IPS-18a (cell line): ENCODE measurements around the gene SRSF10.
"Not testable (repeated sequence)": the region's sequence is repeated elsewhere in the genome, so short reads cannot be mapped to it uniquely, and the experiment has no call there.

Experiments used
- H3K27ac ChIP-seq: one replicate; pipeline ENCODE4 v1.5.1; 2013; ENCODE audit warnings: low read length
- H3K27me3 ChIP-seq: one replicate; pipeline ENCODE4 v1.6.1; 2013; ENCODE audit warnings: mild to moderate bottlenecking, low read length; ENCODE audit not compliant: control insufficient read depth, insufficient read depth
- H3K36me3 ChIP-seq: one replicate; pipeline ENCODE4 v1.6.1; 2013; ENCODE audit warnings: low read depth, low read length; ENCODE audit not compliant: control insufficient read depth
- H3K4me1 ChIP-seq: one replicate; pipeline ENCODE4 v1.6.1; 2013; ENCODE audit warnings: low read depth, low read length; ENCODE audit not compliant: control insufficient read depth
- H3K4me3 ChIP-seq: one replicate; pipeline ENCODE4 v1.5.1; 2013; ENCODE audit warnings: low read length
- H3K9ac ChIP-seq: one replicate; pipeline ENCODE4 v1.6.1; 2013; ENCODE audit warnings: mild to moderate bottlenecking, low read length, moderate library complexity
- H3K9me3 ChIP-seq: one replicate; pipeline ENCODE4 v1.6.1; 2013; ENCODE audit warnings: low read depth, low read length; ENCODE audit not compliant: control insufficient read depth

The SRSF10 gene

DNA sequence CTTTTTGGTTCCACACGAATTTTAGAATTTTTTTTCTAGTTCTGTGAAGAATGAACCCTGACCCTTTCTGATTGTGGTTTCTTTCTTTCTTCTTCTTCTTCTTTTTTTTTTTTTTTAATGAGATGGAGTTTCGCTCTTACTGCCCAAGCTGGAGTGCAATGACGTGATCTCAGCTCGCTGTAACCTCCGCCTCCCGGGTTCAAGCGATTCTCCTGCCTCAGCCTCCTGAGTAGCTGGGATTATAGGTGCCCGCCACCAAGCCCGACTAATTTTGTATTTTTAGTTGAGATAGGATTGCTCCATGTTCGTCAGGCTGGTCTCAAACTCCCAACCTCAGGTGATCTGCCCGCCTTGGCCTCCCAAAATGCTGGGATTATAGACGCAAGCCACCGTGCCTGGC is 11.9 kb upstream of the SRSF10 start:
- H3K27ac ChIP-seq, H3K4me1 ChIP-seq, H3K9ac ChIP-seq, H3K9me3 ChIP-seq, H3K4me3 ChIP-seq, H3K36me3 ChIP-seq, H3K27me3 ChIP-seq: not testable (repeated sequence)

- H3K36me3 ChIP-seq = no peaks in the 10 kb centered on the region
- no peak overlapping the region for H3K4me3 ChIP-seq
- H3K9me3 ChIP-seq = no peaks in the 10 kb centered on the region
- no peaks in the 10 kb centered on the region for H3K27me3 ChIP-seq
- H3K4me1 ChIP-seq = no peaks in the 10 kb centered on the region
- no peak overlapping the region for H3K9ac ChIP-seq
- no peak overlapping the region for H3K27ac ChIP-seq
Measured at GRCh38 chr1:23989263-23989662, 9.1 kb upstream of the SRSF10 start.

GRCh38 chr1:23987038-23987437 is 6.9 kb upstream of the SRSF10 start:
- H3K9ac ChIP-seq, H3K4me1 ChIP-seq, H3K27me3 ChIP-seq, H3K9me3 ChIP-seq, H3K4me3 ChIP-seq, H3K36me3 ChIP-seq, H3K27ac ChIP-seq: not testable (repeated sequence)

DNA sequence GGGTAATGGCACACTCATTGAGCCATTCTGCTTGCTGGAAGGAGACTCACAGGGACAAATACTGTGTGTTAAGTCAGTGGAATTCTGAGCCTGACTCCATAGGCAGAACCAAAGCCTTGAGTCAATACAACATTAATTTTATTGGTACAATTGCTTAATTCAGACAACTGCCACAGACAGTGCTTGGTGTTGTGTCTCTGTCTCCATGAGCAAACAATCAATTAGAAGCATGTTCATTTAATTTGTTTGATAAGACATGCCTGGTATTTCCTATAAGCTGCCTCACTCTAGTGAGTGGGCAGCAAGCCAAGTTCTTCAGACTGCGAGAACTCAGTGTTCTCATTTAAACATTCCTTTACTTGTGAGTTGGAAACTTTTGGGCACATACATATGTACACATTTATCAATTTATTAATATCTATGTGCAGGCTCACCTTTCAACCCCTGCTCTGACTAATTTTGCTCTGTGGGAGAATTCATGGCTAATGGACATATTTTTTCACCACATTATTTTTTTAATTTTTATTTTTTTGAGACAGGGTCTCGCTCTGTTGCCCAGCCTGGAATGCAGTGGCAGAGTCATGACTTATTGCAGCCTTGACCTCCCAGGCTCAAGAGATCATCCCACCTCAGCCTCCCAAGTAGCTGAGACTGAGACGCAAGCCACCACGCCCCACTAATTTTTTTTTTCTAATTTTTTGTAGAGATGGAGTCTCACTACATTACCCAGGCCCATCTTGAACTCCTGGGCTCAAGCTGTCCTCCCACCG is 4.5 kb upstream of the SRSF10 start:
- Histone ChIP-seq H3K4me1 (peaks cover 7% of the 10 kb centered on the region), H3K36me3 (no peaks in the 10 kb centered on the region), H3K9me3 (no peaks in the 10 kb centered on the region), H3K27me3 (no peaks in the 10 kb centered on the region), H3K9ac (no peak overlapping the region), H3K27ac (no peak overlapping the region), H3K4me3 (no peak overlapping the region)

DNA sequence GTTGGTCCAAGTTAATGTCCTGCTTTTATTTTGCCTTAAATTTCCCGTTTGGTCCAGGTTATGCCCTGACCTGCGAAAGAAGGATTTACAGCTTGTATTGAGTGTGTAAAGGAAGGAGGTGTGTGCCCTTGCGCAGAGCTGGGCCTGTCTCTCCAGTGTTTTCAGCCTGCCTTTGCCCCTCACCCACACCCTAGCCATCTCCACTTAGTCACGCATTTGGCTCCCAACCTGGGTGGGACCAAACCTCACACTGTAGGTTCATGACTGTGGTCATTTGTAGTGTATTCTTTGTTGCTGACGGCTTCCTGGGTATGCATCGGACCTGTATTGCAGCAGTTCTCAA is 572 bp upstream of the SRSF10 start:
- H3K27ac ChIP-seq = peak overlapping the region; percentile 100
- peaks cover 30% of the 10 kb centered on the region for H3K36me3 ChIP-seq
- H3K9me3 ChIP-seq = no peaks in the 10 kb centered on the region
- H3K9ac ChIP-seq = peak overlapping the region; percentile 99
- H3K4me1 ChIP-seq = peaks cover 25% of the 10 kb centered on the region
- H3K27me3 ChIP-seq = no peaks in the 10 kb centered on the region
- H3K4me3 ChIP-seq = peak overlapping the region; percentile 94

DNA sequence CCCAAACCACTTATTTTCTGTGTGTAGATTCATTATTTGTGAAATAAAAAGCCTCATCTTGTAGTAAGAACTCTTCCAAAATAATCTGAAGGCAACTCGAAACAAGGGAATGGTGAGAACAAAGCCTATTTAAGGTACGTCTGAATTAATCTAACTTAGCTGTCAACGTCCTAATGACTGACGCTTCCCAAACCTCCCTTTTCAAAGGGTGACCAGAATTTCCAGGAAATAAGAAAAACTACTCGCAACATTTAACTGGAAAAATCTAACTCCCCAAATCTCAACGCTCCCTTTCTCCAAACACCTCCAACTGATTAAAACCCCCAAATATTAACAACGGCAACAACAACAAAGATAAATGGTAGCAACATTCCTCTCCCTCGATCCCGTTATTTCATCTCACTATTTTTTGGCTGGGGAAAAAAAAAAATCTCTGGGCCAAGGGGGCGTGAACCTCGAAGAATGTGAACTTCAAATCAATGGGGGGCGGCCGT is 693 bp downstream of the SRSF10 start:
- peak overlapping the region; percentile 94 for H3K4me3 ChIP-seq
- peak overlapping the region; percentile 99 for H3K9ac ChIP-seq
- H3K36me3 ChIP-seq = peaks cover 41% of the 10 kb centered on the region
- peaks cover 27% of the 10 kb centered on the region for H3K4me1 ChIP-seq
- H3K27ac ChIP-seq = peak overlapping the region; percentile 97
- H3K27me3 ChIP-seq = no peaks in the 10 kb centered on the region
- H3K9me3 ChIP-seq = no peaks in the 10 kb centered on the region

DNA sequence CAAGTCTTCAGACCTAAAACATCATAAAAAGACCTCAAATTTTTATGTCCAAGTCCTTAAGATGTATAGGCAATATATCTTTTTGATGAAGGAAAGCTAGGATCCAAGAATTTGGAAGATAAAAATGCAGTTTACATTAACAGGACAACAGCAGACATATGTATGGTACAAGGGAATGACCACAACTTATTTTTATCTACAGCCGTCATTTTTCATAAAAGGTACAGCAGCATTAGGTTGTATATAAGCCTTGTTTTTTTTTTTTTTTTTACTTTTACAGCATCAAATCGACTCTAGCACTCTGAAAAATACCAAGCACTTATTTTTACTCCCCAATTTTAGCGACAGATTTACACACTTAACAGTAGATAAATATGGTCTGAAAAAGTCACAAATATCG is 1.3 kb downstream of the SRSF10 start:
- Histone ChIP-seq H3K27me3 (no peaks in the 10 kb centered on the region), H3K36me3 (peaks cover 45% of the 10 kb centered on the region), H3K9ac (peak overlapping the region; percentile 99), H3K9me3 (no peaks in the 10 kb centered on the region), H3K27ac (no peak overlapping the region), H3K4me3 (peak overlapping the region; percentile 94), H3K4me1 (peaks cover 27% of the 10 kb centered on the region)

DNA sequence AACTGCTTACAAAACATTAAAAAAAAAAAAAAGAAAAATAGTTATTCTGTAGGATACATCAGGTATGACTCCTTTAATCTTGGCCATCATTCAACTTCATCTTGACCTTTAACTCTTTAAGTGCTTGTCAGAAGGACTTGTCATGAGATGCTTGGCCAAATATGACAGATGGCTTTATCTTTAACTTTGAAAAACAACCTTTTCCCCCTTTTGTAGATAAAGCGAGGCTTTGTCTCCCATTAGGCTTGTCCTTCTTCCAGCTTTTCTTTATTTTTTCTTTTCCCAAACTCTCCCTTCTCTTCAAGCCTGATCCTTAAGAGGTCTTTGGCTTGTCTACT is 2.3 kb downstream of the SRSF10 start:
- no peaks in the 10 kb centered on the region for H3K27me3 ChIP-seq
- peaks cover 27% of the 10 kb centered on the region for H3K4me1 ChIP-seq
- peaks cover 54% of the 10 kb centered on the region for H3K36me3 ChIP-seq
- H3K4me3 ChIP-seq = peak overlapping the region; percentile 94
- no peak overlapping the region for H3K27ac ChIP-seq
- H3K9ac ChIP-seq = peak overlapping the region; percentile 99
- H3K9me3 ChIP-seq = no peaks in the 10 kb centered on the region

DNA sequence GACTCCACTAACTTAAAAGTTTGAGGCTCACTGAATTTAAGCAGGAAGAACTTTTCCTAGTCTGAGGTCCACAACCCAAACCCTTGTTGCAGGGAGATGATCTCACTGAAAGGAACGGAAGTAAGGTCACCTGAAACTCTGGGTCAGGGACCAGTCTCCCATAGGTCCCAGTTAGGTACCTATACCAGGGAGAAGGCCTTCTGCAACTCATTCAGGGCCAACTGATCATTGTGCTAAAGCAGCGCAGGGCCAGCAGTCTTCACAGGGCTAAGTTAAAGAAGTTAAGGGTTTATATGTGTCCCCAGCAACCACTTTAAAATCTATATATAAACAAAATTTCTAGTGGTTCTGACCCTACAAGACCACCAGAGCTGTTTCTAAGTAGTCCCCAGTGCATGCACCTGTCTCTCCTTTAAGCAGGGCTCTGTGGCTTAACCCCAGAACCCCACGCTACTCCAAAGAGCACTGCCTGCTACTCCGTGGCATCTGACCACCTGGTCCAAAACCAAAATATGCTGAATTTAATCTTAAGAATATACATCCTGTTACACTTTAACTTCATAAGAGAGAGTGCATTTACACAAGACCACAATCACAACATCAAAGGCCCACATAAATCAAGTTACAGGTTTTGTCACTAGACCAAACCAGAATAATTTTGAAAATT is 2.8 kb downstream of the SRSF10 start:
- Histone ChIP-seq H3K9ac (peak overlapping the region; percentile 99), H3K4me3 (peak overlapping the region; percentile 94), H3K9me3 (no peaks in the 10 kb centered on the region), H3K27me3 (no peaks in the 10 kb centered on the region), H3K4me1 (peaks cover 27% of the 10 kb centered on the region), H3K36me3 (peaks cover 56% of the 10 kb centered on the region), H3K27ac (no peak overlapping the region)

- Histone ChIP-seq H3K36me3 (peaks cover 90% of the 10 kb centered on the region), H3K9ac (no peak overlapping the region), H3K4me1 (no peaks in the 10 kb centered on the region), H3K4me3 (no peak overlapping the region), H3K27me3 (no peaks in the 10 kb centered on the region), H3K27ac (no peak overlapping the region), H3K9me3 (no peaks in the 10 kb centered on the region)
Measured at GRCh38 chr1:23967871-23968270, 12.3 kb downstream of the SRSF10 start.

- H3K9ac ChIP-seq = no peak overlapping the region
- no peak overlapping the region for H3K4me3 ChIP-seq
- no peak overlapping the region for H3K27ac ChIP-seq
- no peaks in the 10 kb centered on the region for H3K27me3 ChIP-seq
- no peaks in the 10 kb centered on the region for H3K9me3 ChIP-seq
- peaks cover 87% of the 10 kb centered on the region for H3K36me3 ChIP-seq
- H3K4me1 ChIP-seq = no peaks in the 10 kb centered on the region
Measured at GRCh38 chr1:23966973-23967493, 13.1 kb downstream of the SRSF10 start.
